Globus pallidus (tissue), 1 donor: Measurements from ENCODE around the gene ATG5.

Experiments
- DNase-seq: peaks from one replicate; pipeline ENCODE4 v3.0.0-alpha.2; 2015; ENCODE audit warnings: low spot score

Gene ATG5

DNA sequence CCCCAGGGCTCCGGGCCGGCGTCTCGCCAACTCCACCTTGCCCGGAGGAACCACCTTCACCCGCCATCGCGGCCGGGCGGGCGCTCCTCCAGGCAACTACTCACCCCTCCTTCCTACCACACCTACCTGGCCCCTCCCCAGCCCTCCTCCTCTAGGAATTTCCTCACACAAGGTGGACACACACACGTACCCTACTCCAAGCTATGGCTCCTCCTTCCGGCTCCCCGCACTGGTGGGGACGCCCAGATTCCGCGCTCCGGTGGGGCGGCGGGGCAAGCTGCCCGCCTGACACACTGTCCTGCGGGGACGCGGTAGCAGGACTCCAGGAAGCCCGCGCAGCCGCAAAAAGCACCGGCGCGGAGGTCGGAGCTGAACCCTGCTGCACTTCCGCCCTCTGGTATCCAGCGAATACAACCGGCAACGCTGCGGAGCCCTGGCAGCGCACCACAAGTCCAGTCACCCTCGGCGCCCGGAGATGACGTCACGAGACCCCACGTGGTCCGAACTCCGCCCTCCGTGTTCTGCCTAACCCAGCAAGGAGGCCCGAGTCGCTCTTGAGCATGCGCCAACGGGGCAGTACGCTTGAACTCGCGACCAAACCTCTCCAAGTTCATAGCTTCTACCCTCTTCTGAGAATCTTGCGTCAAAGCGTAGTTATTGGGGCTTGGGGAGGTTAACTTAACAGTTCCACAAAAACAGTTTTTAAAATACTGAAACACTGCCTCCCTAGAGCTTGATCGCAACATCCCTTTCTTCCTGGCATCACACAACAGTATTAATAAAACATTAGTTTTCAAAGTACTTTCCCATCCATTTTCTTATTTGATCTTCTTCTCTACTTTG, at the start of gene ATG5:
Gene ATG5, minus strand, starts transcription at position 425 of the 843 bp plus-strand sequence. CDS start 9,552 bp downstream, outside the sequence.
- DNase-seq, result peak; percentile 97

DNA sequence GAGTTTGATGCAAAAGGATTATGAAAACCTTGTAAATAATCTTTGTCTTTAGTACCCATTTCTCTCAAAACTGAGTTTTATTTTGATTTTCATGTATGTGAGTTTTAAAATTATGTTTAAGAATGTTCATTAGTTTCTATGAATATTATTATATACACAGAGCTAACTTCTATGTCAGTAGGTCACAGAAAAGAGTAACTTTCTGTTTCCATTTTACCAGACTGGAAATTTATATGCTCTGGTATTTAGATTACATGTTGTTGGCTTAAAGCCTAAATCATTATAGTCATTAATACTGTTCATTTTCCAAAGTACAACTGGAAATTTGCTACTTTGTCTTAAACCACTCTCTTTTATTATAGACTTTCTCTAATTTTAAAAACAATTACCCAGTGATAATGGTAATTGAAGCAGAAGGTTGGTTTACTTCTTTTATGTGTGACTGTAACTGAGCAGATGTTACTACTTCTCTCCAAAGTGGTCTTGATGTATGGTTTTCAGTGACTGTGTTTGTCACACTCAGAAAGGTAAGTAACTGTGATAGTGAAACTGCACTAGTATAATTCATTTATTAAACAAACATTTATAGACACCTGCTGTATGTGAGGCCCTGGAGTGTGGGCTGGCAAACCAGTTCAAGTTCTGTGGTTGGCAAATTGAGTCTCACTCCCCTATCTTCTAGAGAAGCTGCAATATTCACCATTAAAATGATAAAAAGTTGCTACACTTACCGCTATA, 48.1 kb upstream of the ATG5 start:
- no peak for DNase-seq

DNA sequence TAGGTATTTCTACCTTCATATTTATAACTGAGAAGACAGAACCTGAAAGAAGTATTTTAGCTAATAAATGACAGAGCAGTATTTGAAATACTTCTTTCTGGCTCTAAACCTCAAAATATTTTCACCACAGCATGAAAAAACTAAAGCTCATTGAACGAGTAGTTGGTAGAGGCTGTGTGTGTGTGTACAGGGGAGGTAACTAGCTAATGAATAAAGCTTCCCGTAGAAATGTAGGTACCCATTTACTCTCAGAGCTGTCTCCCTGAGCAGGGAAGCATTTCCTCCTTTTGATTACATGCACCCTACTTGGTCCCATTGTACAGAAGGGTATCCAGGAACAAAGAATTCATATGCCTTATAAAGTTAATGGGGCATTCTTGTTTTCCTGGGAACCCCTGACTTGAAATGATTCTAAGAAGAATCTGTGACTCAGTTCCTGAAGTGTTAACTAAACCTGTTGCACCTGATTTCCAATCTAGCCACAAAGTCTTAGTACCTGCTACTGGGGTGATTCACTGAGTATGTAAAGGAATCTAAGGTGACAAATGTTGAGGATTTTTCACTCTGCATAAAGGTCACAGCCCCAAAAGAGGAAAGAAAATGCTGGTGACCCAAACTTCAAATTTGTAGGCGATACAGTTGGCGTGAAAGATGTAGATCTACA, 47.4 kb upstream of the ATG5 start:
- DNase-seq, result no peak

DNA sequence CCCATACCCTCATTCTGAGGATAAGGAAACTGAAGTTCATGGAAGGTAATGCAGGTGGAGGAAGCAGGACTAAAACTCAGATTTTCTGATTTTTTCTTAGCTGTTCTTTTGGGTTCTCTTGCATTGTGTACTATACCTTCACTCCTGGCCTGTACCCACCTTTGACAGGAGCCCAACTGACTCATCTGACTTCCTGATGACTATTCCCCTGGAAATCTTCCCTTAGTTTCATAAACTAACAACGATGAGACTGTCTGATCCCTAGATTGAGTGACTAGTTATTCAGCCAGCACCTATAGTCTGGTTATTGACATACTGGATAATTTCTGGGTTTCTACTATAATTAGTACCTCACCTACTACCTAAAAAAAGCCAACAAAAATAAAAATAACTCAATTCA, 45.1 kb upstream of the ATG5 start:
- DNase-seq, result no peak

DNA sequence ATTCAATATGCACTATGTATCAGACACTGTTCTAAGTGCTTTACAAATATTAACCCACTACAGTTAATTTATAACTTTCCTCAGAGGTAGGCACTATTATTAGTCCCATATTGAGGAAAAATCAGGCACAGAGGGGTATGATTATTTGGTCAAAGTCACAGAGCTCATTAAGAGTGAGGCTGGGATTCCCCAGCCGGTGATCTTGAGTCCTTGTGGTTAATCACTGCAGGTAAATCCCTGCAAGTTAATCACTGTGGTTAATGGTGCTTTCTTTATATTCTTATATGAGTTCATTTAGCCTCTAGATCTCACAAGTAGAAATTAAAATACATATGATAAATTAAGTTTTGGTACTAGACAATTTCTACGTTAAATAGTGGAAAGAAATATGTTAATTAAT, 44.2 kb upstream of the ATG5 start:
- DNase-seq, result no peak

DNA sequence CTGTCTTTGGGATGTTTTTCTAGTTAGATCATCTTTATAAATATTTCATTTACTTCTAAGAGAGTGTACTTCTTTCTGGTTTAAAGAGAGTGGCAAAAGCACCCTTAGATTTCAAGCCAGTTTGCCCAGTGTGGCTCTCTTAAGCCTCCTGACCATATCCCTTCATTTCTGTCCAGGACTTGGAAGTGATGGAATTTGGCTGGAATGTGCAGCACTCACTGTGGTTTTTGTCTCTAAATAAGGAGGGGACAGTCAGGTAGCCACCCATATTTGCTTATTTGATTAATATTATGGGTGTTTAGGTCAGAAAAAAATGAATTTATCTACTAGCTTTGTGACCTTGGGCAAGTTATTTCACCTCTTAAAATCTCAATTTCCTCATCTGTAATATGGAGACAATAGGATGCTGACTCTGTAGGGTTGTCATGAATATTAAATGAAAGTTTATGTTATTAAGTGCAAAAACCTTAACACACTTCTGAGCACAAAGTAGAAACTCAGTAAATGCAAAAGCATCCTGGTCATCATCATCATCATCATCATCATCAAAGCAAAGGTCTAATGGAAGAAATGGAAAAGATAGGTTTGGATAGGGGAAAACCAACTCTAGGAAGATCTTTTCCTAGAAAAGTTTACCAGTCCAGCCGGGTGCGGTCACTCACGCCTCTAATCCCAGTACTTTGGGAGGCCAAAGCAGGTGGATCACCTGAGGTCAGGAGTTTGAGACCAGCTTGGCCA, 38.0 kb upstream of the ATG5 start:
- no peak for DNase-seq

DNA sequence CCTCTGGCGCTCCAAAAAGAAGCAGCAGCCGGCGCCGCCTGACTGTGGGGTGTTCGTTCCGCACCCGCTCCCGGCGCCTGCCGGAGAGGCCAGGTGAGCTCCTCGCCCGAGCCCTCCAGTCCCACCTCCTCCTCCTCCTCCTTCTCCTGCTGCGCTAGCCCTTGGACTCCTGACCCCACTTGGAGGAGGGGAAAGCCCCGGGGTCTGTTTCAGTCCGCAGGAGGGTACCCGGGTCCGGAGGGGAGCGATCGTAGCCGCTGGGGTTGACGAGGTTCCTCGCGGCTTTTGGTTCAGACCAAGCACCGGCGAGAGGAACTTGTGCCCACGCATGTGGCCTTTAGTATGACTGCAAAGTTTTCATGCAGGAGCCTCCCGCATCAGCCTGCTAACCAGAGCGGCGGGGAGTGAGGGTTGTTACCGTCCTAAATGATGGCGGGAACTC, 35.5 kb upstream of the ATG5 start:
- DNase-seq, result no peak

DNA sequence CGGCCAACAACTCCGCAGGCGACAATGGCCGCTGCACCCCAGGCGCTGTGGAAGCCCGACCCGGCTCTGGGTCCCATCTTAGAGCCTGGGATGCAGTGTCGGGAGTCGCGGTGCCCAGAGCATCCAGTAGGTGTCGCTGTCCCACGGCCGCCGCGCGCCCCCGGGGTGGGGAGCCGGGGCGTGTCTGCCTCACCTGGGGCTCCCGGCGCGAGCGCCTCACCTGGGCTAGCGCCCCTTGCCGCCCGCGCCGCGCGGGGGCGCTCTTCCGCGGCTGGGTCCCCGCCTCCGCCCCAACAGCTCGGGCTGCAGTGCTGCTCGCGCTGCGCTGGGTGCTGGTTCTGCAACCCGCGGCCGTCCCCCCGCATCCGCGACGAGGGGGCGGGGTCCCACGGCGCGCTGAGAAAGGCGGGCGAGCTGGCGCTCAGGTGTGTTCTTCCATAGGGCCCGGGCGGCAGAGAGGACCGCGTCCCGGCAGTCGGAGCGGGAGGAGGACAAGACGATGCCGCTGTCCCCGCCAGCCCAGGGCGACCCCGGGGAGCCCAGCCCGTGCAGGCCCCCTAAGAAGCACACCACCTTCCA, 34.9 kb upstream of the ATG5 start, which contains the start of gene CRYBG1:
Gene CRYBG1, plus strand, starts transcription at position 308 of the 579 bp plus-strand sequence. Its CDS starts 192 bp downstream, at position 500.
- DNase-seq, result peak; percentile 7

DNA sequence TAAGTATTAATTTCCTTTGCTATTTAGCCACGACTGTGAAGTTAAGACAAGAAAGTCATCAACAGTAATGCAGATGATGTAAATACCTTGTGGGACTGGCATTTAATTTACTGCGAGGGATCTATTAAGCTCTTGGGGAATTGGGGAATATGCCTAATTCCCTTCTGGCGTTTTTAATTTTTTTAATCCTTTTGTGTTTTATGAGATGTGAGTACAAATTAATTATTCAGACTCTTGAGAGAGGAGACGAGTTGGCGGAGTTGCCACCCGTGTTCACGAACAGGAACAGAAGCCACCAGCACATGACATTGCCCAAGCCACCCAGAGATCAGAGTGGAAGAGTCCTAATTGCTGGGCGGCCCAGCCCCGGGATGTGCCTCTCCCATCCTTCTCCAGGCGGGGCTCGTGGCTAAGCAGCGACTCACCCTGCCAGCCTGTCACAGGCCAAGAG, 34.4 kb upstream of the ATG5 start:
- no peak for DNase-seq

DNA sequence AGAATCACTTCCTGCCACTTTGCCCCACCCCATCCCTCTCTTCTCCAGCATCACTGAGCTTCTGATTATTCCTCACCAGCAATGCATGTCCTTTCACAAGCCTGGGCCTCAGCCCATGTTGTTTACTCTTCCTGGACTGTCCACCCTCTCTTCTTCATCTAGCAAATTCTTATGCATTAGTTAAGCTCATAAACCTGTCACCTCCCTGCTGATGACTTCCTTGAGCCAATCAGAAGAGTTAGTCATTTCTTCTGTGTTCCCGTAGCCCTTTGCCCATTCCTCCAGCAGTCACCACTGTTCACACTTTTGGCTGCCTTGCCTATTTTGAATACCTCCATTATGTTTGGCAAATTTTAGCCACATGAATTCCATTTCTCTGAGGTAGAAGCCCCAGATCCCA, 30.8 kb upstream of the ATG5 start:
- no peak for DNase-seq

DNA sequence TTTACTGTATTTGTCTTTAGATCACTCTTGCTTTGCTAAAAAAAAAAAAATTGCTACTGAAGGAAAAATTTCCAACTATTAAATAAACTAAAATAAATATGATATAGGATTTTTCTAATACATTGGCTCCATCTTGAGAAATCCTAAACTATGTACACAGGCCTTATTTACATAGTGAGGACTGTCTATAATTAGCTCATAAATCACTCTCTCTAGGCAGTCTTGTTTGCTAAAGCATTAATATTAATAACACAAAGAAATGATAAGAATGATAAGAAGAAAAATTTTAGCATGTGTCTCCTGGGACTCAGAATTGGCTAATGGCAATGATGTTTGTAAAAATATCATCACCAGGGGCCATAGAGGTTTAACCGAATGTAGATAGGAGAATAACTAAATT, 21.7 kb upstream of the ATG5 start:
- DNase-seq, result no peak

DNA sequence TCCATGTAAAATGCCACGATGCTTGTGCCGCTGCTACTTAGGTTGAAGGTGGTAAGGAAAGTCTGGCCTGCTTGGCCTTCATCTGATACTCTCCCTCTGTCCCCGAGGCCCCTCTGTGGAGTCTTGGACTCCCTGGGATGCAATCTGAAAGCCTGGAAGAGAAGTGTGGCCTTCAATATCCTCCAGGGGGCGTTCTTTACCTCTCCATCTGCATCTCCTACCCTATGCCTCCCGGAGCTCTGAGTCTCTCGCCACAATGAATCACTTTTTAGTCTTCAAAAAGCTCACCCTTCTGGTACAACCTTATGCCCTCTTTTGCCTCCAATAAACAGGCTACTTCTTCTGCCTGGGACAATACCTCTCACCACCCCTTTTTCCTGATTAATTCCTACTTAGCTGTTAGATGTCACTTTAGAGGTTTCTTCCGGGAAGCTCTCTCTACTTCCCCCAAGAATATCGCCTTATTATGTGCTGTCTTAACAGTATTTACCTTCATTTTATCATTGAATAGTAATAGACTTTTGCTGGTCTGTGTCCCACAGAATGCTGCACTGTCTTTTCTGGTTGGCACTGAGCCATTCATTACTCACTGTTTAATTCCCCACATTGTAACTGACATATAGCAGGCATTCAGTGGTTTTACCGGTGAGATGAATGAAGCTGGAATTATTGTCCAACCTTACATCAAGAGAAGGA, 13.9 kb upstream of the ATG5 start:
- DNase-seq, result peak; percentile 60

DNA sequence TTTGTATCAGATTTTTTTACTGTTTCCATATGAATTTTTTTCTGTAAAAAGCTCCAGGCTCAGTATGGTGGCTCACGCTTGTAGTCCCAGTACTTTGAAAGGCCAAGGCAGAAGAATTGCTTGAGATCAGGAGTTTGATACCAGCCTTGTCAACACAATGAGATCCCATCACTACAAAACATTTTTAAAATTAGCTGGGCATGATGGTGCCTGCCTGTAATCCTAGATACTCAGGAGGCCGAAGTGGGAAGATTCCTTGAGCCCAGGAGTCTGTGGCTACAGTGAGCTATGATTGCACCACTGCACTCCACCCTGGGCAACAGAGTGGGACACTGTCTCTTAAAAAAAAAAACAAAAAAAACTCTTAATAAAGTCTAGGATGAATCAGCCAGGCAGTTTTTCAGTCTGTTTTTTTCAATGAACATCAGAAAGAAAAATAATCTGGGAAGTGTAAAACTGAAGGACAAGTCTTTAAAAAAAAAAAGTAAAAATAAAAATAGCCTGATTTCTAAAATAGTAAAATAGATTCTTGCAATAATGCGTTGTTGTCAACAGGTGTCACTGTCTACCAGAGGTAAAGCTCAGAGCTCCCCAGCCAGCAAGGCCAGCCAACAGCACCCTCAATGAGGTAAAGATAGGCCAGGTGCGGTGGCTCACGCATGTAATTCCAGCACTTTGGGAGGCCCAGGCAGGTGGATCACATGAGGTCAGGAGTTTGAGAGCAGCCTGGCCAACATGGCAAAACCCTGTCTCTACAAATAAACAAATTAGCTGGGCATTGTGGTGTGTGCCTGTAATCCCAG, 9.3 kb upstream of the ATG5 start:
- peak; percentile 17 for DNase-seq

DNA sequence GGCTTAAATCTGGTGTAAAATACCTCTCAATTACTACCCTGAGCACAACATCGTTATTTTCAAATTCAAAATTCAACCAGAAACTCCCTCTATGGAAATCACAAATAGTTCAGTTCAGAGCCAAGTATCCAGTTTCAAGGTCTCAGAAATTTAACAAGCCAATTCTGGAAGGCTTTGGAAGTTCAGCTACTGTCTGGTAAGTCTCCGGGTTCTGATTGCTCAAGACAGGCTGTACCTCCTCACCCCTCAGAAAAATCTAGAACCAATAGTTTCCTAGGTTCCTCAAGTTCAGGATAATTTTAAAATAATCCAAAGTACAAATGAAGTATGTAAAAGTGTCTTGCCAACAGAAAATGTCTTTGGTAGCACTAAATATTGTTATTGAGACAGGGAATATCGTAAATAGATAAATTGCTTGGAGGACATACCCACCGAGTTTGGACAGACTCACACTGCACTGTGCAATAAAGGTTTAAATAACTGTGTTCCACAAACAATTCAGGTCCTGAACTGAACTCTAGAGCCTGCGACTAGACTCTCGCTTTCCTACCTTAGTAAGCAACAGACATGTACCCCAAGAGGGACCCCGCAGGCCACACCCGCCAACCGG, 729 bp downstream of the ATG5 start:
- DNase-seq, result no peak

DNA sequence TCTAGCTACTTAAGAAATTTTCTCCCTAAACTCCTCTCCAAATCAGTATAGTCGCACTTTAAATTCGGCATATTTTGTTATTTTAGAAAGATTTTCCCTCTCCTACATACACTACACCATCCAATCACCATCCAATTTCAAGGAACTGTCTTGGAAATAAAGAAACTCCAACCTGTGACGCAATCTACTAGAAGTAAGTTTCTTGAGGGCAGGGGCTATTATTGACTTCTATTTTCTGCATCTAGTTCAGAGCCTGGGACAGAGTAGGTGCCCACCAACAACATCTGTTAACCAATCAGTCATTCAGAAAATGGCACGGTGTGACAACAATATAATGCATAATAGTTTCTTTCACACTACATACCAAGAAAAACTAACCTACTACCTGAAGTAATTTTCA, 3.6 kb downstream of the ATG5 start:
- DNase-seq, result no peak

DNA sequence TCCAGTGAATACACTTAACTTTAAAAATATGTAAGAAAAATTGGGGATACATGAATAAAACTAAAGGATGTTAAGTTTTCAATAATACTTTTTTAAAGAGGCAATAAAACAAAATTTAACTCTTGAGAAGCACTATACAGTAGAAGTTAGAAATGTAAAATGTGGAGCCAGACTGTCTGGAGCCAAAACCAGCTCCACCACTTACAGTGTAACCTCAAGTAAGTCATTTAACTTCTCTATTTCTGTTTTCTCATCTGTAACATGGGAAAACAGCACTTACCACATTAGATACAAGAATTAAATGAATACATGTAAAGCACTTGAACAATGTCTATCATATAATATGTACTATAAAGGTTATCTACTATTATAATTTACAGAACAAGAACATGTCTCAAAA, 6.7 kb downstream of the ATG5 start:
- no peak for DNase-seq

DNA sequence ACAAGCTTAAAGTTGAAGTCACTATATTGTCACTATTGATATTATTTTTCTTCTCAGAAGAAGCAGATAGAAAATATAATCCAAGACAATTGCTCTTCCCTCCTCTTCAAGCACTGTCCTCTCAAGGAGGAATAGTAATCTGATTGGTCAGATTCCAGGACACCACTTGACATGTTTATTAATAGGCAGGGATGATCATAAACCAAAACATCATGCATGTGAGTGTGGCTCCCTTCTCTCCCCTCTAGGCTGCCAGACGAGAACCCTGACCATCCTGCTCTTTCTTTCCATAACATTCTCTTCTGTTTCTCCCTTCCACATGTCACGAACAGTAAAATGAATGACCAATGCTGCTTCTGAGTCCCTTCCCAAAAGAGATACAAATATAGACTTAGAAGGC, 7.5 kb downstream of the ATG5 start:
- DNase-seq, result no peak

DNA sequence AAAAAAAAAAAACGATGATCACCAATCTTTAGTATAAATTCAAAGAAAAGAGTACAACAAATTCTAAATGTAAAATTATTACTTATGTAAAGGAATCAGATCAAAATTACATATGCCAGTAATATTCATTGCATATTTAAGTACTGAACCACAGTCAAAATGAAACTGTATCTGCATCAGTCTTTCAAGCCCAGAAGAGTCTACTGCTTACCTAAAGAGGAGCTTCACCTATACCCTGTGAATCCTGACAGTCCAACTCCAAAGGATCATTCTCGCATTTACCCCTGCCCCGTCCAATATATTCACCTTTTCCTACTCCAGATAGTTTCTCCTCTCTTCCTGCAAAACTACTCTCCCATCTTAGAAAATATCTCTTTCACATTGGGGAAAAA, 9.2 kb downstream of the ATG5 start:
- no peak for DNase-seq

DNA sequence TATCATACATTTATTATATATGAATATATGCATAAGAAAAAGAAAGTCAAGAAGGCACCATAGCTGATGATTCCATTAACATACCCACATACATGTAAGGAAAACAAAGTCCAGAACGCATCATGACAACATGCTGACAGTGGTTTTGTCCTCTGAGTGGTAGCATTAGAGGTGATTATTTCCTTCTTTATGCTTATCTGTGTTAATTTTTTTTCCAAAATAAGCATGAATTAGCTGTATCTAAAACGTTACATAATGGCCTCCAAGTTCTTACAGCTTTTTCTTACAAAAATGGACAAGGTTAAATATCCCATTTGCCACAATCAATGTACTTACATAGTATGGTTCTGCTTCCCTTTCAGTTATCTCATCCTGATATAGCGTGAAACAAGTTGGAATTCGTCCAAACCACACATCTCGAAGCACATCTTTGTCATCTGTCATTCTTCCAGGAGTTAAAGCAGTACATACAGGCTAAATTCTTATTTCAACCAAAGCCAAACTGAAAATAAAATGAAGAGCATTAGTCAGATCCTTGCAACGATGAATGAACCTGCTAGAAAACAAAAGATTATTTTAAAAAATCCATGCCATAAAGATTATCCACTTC, 9.7 kb downstream of the ATG5 start:
- no peak for DNase-seq
